Type B pancreatic cell (in vitro differentiated cells): ENCODE measurements around the gene KCTD5. TPM values are rescaled to one million over a fixed set of nuclear protein-coding genes. Genes with fewer than 3 reads are reported as not detected.
"Not testable (repeated sequence)": the region's sequence is repeated elsewhere in the genome, so short reads cannot be mapped to it uniquely, and the experiment has no call there.

Experiments
- DNase-seq: peaks from one replicate; pipeline ENCODE4 v3.0.0; 2021; ENCODE audit warnings: mixed read lengths; ENCODE audit not compliant: unreplicated experiment; ENCODE audit errors: extremely low spot score
- H3K27ac Mint-ChIP-seq: 2 replicates; pipeline ENCODE4 v1.8.0; 2021; ENCODE audit warnings: mild to moderate bottlenecking, mixed read lengths
- H3K27me3 Mint-ChIP-seq: 2 replicates; pipeline ENCODE4 v1.8.0; 2021; ENCODE audit warnings: mixed read lengths
- H3K36me3 Mint-ChIP-seq: 2 replicates; pipeline ENCODE4 v1.8.0; 2021; ENCODE audit warnings: mixed read lengths
- H3K4me1 Mint-ChIP-seq: one replicate; pipeline ENCODE4 v1.8.0; 2021; ENCODE audit warnings: mixed read lengths; ENCODE audit not compliant: unreplicated experiment
- H3K4me3 Mint-ChIP-seq: 2 replicates; pipeline ENCODE4 v1.8.0; 2021; ENCODE audit warnings: mild to moderate bottlenecking, mixed read lengths
- H3K9me3 Mint-ChIP-seq: 2 replicates; pipeline ENCODE4 v1.8.0; 2021; ENCODE audit warnings: mixed read lengths
- total RNA-seq: library from RNA; stranded (reverse); gene quantifications from 2 replicates; pipeline ENCODE4 v1.2.1, GENCODE V29; 2021; ENCODE audit warnings: low replicate concordance
- TF ChIP-seq, protein P1 (sequence below): fragments of 200-600 bp; sonication (generic); conservative IDR thresholded peaks from 2 replicates; pipeline ENCODE4 v1.5.0; 2021; ENCODE audit warnings: antibody characterized with exemption, mild to moderate bottlenecking

KCTD5 gene
- total RNA-seq, 1 donor from 2014 or later: 25.1 TPM

DNA sequence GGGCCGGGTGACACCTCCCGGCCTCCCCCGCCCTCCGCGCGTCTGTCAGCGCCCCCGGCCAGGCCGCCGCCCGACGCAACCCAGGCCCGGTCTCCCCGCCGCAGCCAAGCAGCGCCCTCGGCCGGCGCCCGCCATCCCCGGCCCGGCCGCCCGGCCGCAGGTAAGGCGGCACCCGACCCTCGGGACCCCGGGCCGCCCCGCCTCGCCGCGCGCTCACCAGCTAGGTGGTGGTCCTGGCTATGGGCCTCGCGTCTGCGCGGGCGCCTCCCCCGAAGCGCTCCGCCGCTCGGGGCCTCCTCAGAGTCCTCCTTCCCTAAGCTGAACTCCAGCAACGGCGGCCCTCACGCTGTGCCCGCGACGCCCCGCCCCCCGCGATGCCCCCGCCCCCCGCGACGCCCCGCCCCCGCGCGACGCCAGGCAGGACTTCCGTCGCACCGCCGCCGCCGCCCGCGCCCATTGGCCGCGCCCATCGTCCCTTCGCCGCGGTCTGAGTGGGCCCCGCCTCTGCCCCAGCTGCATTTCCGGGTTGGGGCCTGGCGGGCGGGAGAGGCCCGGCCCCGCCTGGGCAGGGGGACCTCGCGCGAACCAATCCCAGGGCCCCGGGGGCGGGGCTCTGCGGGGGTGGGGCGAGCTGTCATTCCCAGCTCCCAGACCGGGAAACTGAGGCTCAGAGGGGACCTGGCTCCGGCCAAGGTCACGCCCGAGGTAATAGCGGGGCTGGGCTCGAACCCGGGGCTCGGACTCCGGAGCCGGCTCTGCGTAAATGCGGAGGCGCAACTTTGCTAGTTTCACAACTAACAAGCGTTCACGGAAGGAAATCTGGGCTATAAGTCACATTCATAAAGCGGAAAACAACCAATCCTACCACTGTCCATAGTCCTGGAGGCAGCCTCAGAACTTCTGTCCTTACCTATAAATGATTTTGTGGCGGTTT lies 9.0 kb upstream of the KCTD5 start:
- no peaks in the 10 kb centered on the region for H3K27me3 Mint-ChIP-seq
- no peaks in the 10 kb centered on the region for H3K9me3 Mint-ChIP-seq
- H3K36me3 Mint-ChIP-seq: peaks cover 5% of the 10 kb centered on the region
- DNase-seq: peak; percentile 97
- peaks cover 15% of the 10 kb centered on the region for H3K4me1 Mint-ChIP-seq
- H3K27ac Mint-ChIP-seq: peak overlapping the region; percentile 85
- H3K4me3 Mint-ChIP-seq: peak overlapping the region; percentile 87
- TF ChIP-seq, protein P1, sequence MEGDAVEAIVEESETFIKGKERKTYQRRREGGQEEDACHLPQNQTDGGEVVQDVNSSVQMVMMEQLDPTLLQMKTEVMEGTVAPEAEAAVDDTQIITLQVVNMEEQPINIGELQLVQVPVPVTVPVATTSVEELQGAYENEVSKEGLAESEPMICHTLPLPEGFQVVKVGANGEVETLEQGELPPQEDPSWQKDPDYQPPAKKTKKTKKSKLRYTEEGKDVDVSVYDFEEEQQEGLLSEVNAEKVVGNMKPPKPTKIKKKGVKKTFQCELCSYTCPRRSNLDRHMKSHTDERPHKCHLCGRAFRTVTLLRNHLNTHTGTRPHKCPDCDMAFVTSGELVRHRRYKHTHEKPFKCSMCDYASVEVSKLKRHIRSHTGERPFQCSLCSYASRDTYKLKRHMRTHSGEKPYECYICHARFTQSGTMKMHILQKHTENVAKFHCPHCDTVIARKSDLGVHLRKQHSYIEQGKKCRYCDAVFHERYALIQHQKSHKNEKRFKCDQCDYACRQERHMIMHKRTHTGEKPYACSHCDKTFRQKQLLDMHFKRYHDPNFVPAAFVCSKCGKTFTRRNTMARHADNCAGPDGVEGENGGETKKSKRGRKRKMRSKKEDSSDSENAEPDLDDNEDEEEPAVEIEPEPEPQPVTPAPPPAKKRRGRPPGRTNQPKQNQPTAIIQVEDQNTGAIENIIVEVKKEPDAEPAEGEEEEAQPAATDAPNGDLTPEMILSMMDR: no peak

DNA sequence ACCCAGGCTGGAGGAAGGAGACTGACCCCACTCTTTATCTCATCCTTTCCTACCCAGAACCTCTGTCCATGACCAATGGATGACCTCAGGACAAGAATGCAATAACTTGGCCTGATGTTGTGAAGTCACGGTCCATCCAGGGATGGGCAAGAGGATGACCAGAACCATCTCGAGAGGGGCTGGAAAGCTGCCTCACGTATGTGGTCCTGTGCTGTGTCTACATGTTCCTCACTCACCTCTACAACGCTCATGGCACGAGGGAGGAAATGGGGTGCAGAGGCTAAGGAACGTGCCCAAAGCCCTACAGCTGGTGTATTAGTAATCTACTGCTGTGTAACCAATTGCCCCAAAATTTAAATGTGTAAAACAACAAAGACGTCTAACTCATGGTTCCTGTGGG lies 7.3 kb upstream of the KCTD5 start:
- Mint-ChIP-seq H3K4me3 (peak overlapping the region; percentile 62), H3K27ac (no peak overlapping the region)
- TF ChIP-seq, protein P1: no peak

DNA sequence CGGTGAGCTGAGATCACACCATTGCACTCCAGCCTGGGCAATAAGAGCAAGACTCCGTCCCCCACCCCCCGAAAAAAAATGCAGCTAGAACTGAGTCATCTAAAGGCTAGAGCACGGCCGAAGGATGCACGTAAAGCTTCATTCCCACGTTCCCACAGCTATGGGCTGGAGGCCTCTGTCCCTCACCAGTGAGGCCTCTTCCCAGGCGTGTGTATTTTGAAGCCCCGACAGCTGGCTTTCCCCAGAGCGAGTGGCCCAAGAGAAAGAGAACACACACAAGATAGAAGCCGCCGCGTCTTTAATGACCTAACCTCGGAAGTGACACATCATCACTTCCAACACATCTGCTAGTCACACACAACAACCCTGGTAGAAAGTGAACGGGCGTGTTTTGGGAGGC lies 6.6 kb upstream of the KCTD5 start:
- H3K4me1 Mint-ChIP-seq: no peaks in the 10 kb centered on the region
- H3K27ac Mint-ChIP-seq: peak overlapping the region; percentile 21
- H3K4me3 Mint-ChIP-seq: no peak overlapping the region
- no peaks in the 10 kb centered on the region for H3K36me3 Mint-ChIP-seq
- H3K27me3 Mint-ChIP-seq: no peaks in the 10 kb centered on the region
- no peaks in the 10 kb centered on the region for H3K9me3 Mint-ChIP-seq
- TF ChIP-seq, protein P1: no peak
- no peak for DNase-seq

More for the DNA sequence above, 7.3 kb upstream of the KCTD5 start:
- Mint-ChIP-seq H3K36me3 (no peaks in the 10 kb centered on the region), H3K27me3 (no peaks in the 10 kb centered on the region), H3K9me3 (no peaks in the 10 kb centered on the region), H3K4me1 (peaks cover 2% of the 10 kb centered on the region)
- DNase-seq: no peak

DNA sequence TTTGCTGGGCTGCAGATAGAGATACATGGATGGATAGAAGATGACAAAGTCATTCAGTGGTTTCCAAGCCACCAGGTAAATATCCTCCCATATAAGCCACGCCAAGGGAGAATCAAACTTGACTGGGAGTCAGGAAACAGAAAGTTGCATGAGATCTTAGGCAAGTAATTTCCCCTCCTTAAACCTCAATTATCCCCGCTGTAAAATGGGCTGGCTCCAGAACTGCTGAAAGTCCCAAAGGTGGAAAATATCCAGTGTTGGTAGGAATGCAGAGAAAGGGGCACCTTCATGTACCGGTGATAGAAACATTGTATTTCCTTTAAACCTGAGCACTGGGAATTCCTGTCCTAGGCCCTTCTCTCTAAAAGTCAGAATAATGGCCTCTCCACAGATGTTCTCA lies 5.4 kb upstream of the KCTD5 start:
- H3K4me1 Mint-ChIP-seq, H3K27ac Mint-ChIP-seq, H3K9me3 Mint-ChIP-seq, DNase-seq, H3K27me3 Mint-ChIP-seq, H3K4me3 Mint-ChIP-seq, H3K36me3 Mint-ChIP-seq: not testable (repeated sequence)

DNA sequence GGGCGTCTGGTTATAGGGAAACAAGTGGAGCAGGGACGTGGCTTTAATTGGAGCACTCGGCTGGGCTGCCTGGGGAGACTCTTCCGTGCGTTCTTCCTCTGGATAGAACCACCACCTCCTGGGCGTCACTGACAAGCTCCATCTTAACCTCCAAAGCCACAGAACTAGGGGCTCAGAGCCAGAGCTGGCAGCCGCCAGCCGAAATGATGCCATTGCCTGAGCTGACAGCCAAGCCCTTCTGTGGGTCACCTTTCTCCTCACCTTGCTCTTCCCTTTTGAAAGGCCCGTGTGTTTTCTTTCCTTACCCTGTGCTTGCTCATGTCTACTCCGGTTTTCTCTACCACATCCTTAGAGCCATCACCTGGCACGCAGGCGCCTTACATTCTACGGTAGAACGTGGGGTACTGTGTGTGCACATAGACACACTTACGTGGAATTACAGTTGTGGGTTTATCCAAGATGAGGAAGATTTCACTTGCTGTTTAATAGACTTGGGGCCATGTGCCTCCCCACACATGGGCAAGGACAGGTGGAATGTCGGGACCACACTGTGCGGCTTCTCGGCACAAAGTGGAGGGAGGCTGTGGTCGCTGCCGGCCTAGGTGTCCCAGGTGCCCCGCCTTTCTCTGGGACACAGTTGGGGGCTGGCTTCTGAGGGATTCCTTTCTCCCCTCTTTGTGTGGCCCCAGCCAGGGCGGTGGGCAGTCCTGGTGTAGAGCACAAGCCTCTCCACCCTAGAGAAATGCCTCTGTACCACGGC lies 3.9 kb upstream of the KCTD5 start:
- not testable (repeated sequence) for H3K4me1 Mint-ChIP-seq, H3K27ac Mint-ChIP-seq, H3K27me3 Mint-ChIP-seq, H3K4me3 Mint-ChIP-seq, H3K9me3 Mint-ChIP-seq, DNase-seq, H3K36me3 Mint-ChIP-seq

DNA sequence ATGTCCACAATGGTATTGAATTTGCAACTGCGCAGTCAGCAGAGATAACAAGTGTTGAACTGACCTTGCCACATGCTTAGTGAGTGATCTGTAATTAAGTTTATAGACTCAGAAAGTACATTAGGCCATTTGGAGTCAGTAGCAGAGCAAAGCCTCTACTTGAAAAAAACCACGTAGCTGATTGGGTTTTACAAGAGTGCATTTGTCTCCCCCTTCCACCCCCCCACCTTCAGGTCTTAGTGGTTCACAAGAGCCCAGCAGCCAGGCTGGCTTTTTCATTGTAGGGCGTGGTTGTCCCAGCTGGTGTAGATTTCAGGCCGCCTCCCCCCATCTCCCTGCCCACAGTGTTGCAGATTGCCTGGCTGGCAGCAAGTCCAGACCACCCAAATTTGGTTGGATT lies 2.4 kb upstream of the KCTD5 start:
- not testable (repeated sequence) for H3K36me3 Mint-ChIP-seq, H3K27ac Mint-ChIP-seq, H3K4me1 Mint-ChIP-seq, DNase-seq, H3K27me3 Mint-ChIP-seq, H3K9me3 Mint-ChIP-seq, H3K4me3 Mint-ChIP-seq

DNA sequence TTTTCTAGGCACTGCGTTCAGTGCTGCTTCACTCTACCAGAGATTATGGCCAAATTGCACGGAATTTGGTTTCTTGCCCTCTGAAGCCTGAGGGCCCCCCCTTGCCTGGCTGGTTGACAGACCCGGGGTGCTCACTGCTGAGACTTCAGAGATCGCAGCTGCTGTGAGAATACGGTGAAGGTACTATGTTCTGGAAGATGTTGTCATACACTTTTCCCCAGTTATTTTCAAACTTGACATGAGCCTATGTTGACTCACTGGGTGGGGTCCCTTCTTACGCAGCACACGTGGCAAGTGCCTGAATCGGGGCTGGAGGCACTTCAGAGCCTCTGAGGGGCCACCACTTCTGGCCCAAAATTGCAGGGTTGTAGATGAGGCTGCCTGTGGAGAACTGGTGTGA lies 2.0 kb upstream of the KCTD5 start:
- H3K36me3 Mint-ChIP-seq, H3K9me3 Mint-ChIP-seq, H3K4me1 Mint-ChIP-seq, DNase-seq, H3K27me3 Mint-ChIP-seq: not testable (repeated sequence)
- Mint-ChIP-seq H3K27ac (peak overlapping the region; percentile 18), H3K4me3 (peak overlapping the region; percentile 65)

DNA sequence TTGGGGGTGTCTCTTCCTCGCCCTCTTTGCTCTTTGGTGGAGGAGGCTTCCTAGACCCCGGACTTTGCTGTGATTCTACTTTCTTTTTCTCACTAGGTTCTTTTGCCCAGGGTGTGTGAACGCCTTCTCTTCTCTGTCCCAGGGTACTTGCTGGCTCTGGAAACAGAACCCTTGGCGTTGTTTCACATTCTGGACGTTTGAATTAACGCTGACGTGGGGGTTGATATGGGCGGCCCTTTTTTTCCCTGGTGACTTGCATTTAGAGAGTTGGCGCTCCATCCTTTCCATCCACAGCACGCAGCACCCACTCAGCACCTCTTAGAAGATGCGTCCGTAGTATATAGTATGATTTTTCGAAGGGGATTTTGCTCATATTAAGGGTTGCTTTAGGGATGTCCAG lies 718 bp downstream of the KCTD5 start:
- Mint-ChIP-seq H3K4me3 (peak overlapping the region; percentile 98), H3K27ac (peak overlapping the region; percentile 78)
- H3K27me3 Mint-ChIP-seq, DNase-seq, H3K36me3 Mint-ChIP-seq, H3K9me3 Mint-ChIP-seq, H3K4me1 Mint-ChIP-seq: not testable (repeated sequence)

DNA sequence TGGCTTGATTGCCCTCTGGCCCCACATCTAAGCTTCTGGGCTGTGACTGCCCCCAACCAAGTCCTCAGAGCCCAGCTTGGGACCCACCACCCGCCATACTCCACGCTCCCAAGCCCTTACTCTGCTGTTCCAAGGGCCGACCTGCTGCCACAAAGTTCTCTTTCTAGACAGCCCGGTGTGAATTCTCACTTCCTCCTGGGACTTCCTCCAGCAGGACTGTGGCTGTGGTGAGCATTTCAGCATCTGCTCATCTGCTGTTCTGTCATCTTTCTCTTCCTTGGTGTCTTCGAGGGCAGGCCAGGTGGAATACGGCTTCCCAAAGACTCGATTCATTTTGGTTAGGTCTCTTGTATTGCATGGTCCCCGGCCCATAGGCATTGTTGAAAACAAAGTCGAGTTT lies 3.8 kb downstream of the KCTD5 start:
- H3K36me3 Mint-ChIP-seq, DNase-seq, H3K9me3 Mint-ChIP-seq, H3K4me1 Mint-ChIP-seq, H3K27me3 Mint-ChIP-seq, H3K4me3 Mint-ChIP-seq, H3K27ac Mint-ChIP-seq: not testable (repeated sequence)
